HTERT RPE-1 (cell line): Measurements from ENCODE around the gene MTX2.

ENCODE experiments used
- in situ Hi-C: fragments of 300-500 bp; cut with MboI; formaldehyde crosslinking; loops from 4 replicates; pipeline ENCODE4 v1.14.3; 2020; ENCODE audit warnings: low sequenced_read_pairs

Gene MTX2

DNA sequence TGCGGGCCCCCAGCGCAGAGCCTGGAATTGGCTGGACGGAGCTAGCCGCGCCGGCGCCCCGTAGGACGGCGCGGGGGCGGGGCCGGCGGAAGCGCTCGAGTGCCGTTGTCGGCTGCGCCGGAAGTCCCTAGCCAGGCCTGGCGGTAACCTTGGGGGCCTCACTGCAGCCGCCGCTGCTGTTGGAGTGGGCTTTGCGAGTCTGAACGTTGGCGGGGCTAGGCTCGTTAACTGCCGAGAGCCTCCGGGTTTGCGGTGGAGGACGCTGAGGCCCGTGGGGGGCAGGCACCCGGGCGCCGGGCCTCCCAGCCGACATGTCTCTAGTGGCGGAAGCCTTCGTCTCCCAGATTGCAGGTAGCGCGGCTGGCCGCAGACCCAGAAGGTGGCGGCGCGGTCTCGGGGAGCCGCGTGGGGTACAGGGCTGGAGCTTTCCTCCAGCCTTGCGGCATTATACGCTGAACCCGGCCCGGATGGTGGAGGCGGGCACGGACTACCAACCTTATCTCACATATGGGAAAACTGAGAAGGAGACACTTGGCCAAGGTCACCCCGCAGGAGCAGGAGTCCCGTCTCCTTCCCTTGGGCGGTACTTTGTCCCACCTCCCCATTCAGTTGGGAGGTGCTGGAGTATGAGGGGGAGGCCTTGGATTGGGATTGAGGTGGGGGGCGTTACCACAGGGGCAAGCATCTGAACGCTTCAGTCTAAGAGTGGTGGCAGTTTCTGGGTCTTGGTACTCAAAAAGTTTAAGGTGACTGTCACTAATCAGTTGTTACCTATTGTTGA is at the start of gene MTX2:
MTX2 (plus strand) TSS at position 124 of the 781 bp plus-strand sequence; CDS start at position 312, 188 bp downstream.
- in situ Hi-C loops: no loop called here

DNA sequence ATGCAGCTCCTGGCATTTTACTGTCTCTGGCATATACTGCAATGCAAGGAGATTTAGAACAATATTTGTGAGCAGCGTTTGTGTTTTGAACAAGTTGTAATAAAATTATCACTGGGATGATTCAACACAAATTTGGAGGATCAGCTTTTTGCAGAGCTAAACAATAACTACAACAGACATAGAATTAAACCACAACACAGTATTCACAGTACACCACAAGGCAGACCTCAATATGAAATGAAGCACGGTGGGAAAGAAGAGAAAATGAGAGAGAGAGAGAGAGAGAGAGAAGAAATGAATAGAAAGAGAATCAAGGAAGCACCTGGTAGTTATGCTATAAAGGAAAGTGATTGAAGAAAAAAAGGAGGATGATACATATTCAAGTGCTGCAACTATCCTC is 41.4 kb upstream of the MTX2 start:
- in situ Hi-C loops: no loop called here

DNA sequence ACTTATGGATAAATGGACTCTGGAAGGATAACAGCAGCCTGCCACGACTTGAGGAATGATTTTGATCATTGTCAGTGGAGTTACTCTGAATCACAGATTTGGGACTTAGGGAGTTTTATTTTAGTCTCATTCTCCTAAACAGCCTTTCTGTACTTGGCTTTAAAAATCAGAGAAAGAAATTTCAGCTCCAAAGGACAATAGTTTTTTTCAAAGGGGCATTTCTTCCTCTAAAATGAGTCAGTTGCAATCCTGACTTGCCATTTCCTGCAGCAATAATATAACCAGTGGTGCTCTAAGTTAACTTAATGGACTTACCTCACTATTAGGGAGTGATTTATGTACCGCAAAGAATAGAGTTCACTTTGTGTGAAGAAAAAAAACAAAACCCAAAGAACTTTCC is 35.1 kb upstream of the MTX2 start:
- in situ Hi-C loops: no loop called here

DNA sequence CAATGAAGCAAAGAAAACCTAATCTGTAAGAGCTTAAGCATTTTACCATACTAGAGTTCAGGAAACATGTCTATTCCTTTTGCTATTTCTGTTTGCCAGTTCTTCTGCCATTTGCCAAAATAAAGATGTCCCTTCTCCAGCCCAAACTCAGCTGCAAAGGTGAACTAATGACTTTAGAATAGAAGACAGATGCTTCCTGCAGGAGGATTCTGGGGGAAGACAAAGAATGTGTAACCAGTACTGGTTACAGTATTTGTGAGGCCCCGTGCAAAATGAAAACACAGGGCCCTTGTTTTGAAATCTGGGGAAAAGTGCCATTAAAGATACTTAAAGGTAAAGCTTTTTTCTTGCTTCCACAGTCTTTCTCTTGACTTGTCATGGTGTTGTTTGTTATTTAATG is 34.3 kb upstream of the MTX2 start:
- in situ Hi-C loops: no loop called here

DNA sequence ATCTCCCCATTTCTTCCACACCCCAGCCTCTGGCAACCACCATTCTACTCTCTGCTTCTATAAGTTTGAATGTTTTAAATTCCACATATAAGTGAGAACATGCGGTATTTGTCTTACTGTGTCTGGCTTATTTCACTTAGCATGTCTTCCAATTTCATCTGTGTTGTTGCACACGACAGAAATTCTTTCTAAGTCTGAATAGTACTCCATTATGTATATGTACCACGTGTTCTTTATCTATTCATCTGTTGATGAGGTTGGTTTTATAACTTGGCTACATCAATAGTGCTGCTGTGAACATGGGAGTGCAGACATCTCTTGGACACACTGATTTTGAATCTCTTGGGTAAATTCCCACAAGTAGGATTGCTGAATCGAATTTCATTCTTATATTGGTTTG is 31.8 kb upstream of the MTX2 start:
- in situ Hi-C loops: no loop called here

DNA sequence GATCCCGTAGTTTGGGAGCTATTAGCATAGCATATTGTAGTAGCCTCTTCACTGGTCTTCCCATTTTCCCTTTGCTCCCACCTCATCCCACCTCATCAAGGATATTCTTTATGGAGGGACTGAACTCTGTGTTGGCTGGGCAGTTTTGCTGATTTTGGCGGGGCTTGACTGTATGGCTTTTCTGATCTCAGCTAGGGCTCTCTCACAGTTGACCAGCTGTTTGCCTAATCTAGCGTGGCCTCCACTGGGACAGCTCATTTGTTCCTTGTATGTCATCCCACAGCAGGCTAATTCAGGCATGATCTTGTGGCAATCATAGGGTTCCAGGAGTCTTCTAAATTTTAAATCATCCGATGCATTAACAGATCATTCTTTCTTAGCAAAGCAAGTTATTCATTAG is 30.2 kb upstream of the MTX2 start:
- in situ Hi-C loops: no loop called here

DNA sequence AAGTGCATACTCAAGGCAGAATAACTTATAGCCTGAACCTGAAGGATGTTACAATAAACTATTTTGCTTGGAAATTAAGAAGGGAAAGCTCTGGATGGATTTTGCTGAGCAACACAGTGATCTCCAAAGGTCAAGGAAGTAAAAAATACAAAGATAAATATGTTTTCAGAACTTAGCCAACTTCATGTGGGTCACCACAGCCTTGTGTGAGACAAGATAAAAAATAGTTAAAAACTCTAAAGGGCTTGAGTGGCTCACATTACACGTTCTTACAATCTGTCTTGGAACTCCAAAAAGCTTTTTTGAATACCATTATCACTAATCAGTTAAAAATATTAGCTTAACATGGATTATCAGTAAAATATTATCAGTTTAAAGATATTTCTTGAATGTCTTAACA is 28.9 kb upstream of the MTX2 start:
- in situ Hi-C loops: no loop called here

DNA sequence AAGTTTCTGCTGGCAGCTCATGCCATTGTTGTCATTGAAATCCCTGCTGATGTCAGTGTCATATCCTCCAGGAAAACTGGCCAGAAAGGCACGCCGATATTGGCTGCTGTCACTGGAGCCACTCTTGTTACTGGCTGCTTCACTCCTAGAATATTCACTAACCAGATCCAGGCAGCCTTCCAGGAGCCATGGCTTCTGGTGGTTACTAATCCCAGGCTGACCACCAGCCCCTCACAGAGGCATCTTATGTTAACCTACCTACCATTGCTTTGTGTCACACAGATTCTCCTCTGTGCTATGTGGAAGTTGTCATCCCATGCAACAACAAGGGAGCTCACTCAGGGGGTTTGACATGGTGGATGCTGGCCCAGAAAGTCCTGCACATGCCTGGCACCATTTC is 27.0 kb upstream of the MTX2 start:
- in situ Hi-C loops: no loop called here

DNA sequence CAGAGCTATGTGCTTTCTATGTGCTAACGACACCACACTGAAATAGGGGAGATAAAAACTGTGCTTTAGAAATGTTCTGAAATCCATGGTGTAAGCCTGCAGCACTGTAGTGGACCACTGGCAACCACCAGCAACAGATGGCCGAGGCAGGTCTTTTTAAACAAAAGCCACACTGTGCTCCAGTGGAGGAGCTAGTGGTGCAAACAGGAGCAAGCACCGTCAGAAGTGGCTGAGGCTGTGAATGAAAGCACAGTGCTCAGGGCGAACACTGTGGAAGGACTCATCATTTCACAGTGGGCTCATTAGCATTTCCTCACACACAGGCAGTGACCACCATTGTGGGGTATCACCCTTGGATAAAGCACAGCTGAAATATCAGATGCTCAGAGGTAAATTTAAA is 22.9 kb upstream of the MTX2 start:
- in situ Hi-C loops: no loop called here

DNA sequence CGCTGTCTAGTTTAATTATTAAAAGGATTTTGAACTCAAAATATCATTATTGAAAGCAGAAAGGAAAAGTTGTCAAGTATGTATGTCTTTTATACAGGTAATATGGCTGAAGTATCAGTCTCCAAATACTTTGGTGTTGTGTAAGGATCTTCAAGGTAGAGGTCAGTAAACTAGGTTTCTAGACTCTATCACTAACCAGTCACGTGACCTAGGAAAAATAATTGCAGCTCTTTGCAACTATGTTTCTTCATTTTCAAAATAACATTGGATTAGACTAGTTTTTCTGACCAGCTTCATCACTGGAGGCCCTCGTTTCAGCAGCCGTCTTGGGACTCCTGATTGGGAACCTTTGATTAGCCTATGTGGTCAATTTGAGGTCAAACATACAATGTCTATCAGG is 21.4 kb upstream of the MTX2 start:
- in situ Hi-C loops: no loop called here

DNA sequence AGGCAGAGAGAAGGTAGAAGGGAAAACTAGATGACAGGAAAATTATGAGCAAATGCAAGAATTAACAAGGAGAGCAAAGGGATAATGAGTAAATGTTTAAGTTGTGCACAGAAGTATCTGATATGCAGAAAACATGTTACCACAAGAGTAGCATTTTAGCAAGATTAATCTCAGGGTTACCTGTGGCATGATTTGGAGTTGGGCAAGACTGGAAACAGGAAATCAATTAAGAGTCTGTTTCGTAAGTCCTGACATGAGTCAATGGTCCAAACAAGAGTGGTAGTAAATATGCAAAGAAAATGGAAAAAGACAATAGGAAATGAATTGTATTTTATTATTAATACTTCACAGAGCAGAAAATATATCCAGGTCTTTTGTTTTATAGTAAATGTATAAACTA is 17.3 kb upstream of the MTX2 start:
- in situ Hi-C loops: no loop called here

DNA sequence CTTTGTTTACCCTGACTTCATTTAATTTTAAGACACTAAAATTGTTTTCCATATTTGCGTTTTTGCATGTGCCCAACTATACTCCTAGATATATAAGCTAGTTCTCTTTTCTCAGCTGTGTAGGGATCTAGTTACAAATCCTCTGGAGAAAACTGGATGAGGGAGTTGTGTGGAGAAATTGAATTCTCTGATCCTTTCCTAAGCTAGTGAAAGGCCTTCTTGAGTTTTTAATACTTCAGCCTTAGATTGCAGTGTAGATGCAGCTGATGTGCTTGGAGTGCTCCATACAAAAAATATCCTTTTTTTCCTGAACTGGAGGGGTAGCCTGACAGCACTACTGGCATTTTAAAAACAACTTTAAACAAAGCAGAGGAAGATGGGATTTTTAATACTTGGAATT is 8.6 kb upstream of the MTX2 start:
- in situ Hi-C loops: no loop called here

DNA sequence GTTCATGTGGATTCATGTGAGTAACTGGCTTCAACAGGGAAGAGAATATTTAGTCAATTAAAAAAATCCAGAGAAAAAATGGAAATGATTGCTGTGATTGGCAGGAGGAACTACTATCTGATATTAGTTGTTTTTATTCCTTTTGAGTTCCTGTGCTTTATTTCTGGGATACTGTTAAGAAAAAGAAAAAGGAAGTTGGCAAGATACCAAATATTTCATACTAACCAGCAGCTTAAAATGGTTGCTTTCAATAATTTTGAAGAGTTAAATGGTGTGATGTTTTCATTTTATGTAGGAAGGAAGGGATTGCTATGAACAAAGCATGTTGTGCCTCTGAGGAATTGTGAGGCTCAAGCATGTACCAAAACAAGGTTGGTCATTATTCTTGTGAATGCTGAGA is 8.1 kb upstream of the MTX2 start:
- in situ Hi-C loops: no loop called here

DNA sequence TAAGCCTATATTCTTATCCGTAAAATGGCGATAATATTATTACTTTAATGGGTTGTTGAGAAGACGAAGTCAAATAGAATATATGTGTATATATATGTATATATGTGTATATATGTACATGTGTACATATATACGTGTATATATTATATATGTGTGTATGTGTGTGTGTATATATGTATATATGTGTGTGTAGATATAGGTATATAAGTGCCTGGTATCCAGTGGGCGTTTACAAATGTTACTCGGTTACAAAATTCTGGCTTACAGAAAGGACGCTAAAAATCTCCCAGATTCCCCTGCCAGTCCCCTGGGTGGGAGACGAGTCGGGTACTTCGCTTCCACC is 295 bp upstream of the MTX2 start:
- in situ Hi-C loops: no loop called here

DNA sequence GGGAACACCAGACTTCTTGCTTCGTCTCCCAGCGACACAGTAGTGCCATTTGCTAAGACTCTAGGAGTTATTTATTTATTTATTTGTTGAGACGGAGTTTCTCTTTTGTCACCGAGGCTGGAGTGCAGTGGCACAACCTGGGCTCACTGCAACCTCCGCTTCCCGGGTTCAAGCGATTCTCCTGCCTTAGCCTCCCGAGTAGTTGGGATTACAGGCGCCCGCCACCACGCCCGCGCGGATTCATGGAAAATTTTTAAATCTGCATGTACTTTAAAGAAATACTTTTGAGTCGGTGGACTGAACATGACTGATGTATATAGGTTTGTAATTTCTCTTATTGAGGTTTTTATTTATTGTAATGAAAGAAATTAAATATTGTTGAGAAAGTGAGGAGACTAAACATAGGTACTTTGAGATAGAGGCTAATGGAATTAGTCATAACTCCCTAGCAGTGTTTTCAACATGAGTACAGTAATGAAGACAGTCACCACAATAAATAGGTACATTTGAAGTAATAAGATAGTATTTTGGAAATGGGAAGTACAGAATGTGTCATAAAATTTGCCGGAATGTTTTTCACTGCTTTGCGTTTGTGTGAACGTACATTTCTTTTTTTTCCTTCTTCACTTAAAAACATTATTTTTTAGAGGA is 983 bp downstream of the MTX2 start:
- in situ Hi-C loops: no loop called here

DNA sequence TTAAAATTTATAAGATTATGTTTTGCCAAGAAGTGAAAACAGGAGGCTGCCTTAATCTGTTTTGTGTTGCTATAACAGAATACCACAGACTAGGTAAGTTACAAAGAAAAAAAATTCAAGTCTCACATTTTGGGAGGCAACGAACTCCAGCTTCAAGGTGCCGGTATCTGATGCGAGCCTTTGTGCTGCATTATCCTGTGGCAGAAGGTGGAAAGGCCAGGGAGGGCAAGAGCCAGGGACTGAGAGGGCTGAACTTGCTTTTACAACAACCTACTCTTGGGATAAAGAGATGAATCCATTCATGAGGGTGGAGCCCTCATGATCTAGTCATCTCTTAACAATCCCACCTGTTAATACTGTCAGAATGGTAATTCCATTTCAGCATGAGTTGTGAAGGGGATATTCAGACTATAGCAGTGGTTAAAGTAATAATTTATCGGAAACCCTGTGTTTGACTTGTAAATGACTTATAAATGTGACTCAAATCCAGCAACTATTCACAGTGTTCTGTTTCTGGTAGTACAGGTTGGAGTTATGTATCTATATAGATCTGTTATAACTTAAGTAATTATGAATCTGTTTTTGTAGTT is 3.7 kb downstream of the MTX2 start:
- in situ Hi-C loops: no loop called here

DNA sequence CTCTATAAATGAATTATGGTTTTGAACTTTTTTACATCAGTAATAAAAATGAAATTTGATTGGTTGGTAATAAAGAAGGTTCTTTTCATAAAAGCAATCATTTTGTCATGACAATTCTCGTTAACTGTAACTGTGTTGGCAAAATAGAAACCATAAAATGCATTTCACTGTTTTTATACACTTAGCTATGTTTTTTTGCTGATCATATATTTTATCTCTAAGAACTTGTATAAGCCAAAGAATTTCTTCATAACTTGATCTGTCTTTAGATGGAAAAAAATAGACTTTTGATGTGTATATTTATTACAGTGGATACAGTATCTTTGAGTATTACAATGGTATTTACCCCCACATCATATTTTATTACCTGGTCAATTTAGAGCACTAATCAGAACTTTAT is 9.7 kb downstream of the MTX2 start:
- in situ Hi-C loops: no loop called here

DNA sequence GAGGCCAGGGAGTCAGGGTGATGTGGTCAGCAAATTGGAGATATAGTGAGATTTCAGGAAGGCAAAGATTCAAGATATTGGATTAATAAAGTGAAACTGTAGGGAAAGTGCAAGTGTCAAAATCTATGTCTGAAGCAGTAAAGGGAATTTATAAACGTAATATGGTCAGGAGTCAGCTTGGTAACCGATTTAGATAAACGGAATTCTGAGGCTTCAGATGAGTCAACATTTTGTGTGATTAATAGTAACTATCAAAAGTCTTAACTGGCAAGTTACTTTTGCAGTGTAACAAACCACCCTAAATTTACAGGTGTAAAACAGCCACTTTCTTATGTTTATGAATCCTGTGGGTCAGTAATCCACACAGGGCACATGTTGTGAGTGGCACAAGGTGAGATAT is 10.9 kb downstream of the MTX2 start:
- in situ Hi-C loops: no loop called here

DNA sequence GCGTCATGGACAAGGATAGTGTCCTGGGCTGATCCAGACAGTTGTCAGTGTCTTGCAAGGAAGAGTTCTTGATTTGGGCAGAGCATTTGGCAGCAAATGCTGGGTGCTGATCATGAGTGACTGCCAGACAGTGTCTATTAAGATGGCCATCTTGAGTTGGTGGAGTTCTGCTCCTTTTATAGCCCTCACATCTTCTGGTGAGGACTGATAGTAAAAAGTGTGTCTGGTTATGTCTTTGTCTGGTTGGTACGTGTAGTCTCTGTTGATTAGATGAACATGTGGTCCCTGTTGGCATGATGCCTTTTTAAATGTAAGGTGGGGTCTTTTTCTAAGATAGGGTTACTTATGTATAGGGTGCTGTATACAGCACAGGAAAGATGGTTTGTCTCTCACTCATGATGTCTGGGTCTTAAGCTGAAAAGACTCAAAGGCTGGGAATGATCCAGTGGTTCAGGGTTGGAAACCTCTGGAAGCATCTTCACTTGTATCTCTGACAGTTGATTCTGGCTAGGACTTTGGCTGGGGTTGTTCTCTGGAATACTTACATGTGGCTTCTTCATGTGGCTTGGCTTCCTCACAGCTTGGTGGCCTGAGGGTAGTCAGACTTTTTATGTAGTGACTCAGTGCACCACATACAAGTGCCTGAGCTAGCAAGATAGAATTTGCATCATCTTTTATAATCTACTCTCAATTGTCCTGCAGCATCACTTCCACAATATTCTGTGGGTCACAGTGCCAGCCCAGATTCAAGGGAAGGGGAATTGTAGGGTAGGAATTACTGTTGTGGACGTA is 11.8 kb downstream of the MTX2 start:
- in situ Hi-C loops: no loop called here

DNA sequence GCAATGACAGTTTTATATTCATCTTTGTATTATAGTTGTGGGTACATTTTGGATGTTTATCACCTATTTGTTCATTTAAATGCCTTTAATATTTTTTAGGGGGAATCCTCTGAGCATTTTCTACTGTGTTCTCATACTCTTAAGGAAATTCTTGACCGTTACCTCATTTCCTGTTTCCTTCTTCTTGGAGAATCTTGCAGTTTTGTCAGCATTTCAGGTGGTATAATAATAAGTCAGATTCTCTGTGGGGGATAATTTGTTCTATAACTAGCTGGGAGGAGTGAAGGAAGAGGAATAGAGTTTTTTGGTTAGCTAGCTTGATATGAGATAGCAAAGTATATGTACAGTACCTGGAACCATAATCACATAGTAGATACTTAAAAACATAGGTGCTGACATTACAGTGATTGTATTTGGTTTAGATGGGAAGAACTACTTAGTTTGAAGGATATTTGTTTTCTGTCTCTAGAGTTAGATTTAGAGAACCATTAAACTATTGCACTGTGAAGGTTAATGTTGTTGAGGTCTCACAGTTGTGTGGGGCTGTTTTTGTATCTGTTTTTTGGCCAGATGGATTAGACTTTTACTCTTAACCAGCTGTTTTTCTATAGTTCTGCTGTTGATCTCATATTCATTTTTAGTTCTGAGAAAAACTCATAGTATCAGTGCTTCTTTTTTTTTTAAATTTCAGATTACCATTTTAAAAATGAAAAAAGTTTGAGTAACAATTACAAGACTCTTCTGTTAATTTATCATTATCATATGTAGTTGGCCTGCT is 14.2 kb downstream of the MTX2 start:
- in situ Hi-C loops: no loop called here

DNA sequence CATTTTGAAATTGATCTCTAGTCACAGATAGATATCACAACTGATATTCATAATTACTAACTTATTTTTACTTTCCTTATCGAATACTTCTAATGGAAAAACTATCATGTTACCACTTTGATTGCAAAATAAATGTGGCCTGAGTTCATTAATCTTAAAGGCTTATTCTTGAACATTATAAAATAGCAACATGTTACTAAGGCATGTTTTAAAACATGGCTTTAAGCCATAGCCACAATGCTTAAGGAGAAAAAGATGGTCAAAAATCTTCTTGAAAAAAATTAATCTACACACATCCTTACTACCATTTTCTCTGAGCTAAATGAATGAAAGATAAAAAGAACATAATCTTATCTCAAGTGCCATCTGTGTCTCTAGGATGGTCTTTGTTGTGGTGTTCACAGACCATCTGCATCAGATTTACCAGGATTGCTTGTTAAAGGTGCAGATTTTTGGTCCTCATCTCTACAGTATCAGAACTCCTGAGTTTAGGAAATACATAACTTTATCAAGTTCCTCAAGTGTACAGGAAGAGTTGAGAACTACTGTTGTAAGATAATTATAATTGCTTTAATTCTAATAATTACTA is 15.3 kb downstream of the MTX2 start:
- in situ Hi-C loops: no loop called here
